Pancreas (tissue), 10 donors: ENCODE measurements around the gene CCL1. TPM values are rescaled to one million over a fixed set of nuclear protein-coding genes. Genes with fewer than 3 reads are reported as not detected.
A peak's percentile ranks its signal among the peaks of the same experiment; 100 is the strongest.

Source experiments
- ATAC-seq, 4 donors: fragments of 200-7000 bp; cut with Tn5 transposase; one replicate each; pipeline versions ENCODE4 v1.8.0 to v1.9.1; 2020; ENCODE audit warnings: mild to moderate bottlenecking in 4 of 4, moderate library complexity in 4 of 4
- DNase-seq, 6 donors: peaks; one replicate each; pipeline ENCODE4 v3.0.0-alpha.2; 2020
- FAIRE-seq: peaks from 2 replicates; lab custom pipeline; 2012; peaks lifted over from hg19 to GRCh38; lab: Jason Lieb, UNC
- H3K27ac ChIP-seq, 4 donors: fragments of 200-600 bp; sonication (generic); 1 replicate in 3 of 4; 2 replicates in 1 of 4; pipeline versions ENCODE4 v1.5.0 to v1.8.0; 2020
- H3K27me3 ChIP-seq, 4 donors: fragments of 200-600 bp; one replicate each; pipeline ENCODE4 v1.8.0; 2021
- H3K36me3 ChIP-seq, 3 donors: fragments of 200-600 bp; sonication (generic) in 1 of 3; one replicate each; pipeline versions ENCODE4 v1.5.0 to v1.8.0; 2020 to 2021
- H3K4me1 ChIP-seq, 3 donors: fragments of 200-600 bp; one replicate each; pipeline ENCODE4 v1.8.0; 2021
- H3K4me3 ChIP-seq, 4 donors: fragments of 200-600 bp; sonication (generic) in 2 of 4; one replicate each; pipeline versions ENCODE4 v1.5.0 to v1.8.0; 2020 to 2021
- H3K9me3 ChIP-seq, 4 donors: fragments of 200-600 bp; one replicate each; pipeline ENCODE4 v1.8.0; 2021
- WGBS, 2 donors: extraction: QIAGEN DNeasy Blood & Tissue Kit; methylation state at CpG; one replicate each; pipeline ENCODE4 v1.1.7; 2013; 5-methylcytosine and 5-hydroxymethylcytosine counted together
- intact Hi-C, 3 donors: fragments of 100-400 bp; cut with DNase I; formaldehyde crosslinking; loops; one replicate each; pipeline versions ENCODE4 v1.11.1 to v1.14.2; 2022
- polyA plus RNA-seq, 2 donors: library from polyadenylated mRNA; stranded (reverse); fragments of 200-250 nt; gene quantifications; one replicate each; pipeline ENCODE4 v1.2.3, GENCODE V29; 2013
- total RNA-seq, 6 donors: library from RNA; stranded (reverse); fragmentation: NEBNext Ultra II Directional in 4 of 6; extraction: Animal tissue kit (Norgen Biotek cat#: 25700) in 4 of 6; gene quantifications; one replicate each; pipeline versions ENCODE4 v1.2.1 to v1.2.4, GENCODE V29; 2021 to 2023
- TF ChIP-seq, protein P1 (sequence below), 4 donors: fragments of 200-600 bp; sonication (generic) in 3 of 4; IDR thresholded peaks; one replicate each; pipeline versions ENCODE4 v1.5.0 to v1.8.0; 2021; ENCODE audit warnings: antibody characterized with exemption in 4 of 4
- donor health status: healthy with polysubstance abuse.
- donor health status: DM: no; HTN: no; CAD: no; lungs with moderate emphysema.
- donor health status: DM: no; HTN: no; CAD: no.
- donor health status: control.
- donor health status: control.
- donor health status: Bipolar disorder and iron deficiency.
- donor health status: DM: yes; HTN: yes; CAD: no.
- donor health status: DM: no; HTN: no; CAD: no.
- donor health status: DM: no; HTN: no; CAD: no.
- donor health status: DM: yes; HTN: yes; CAD: no.

CCL1 gene
- total and polyA plus RNA-seq, 8 donors = not detected

DNA sequence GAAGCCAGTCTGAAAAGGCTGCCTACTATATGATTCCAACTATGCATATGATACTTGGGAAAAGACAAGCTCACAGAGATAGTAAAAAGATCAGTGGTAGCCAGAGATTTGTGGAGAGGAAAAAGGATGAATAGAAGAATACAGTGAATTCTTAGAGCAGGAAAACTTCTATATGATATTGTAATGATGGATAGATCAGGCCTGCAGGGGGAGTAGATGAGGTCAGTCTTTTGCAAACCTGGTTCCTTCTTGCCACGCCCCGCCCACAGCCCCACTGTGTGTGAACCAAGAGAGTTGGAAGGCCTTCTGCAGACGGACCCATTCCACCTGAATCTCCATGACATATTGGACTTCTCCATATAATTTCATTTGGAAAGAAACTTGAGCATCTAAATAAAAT is 44.6 kb downstream of the CCL1 start:
- WGBS, 2 donors = 57 to 68% methylated on average over 3 of the region's 3 CpGs
- H3K27ac ChIP-seq = no peak overlapping the region
- intact Hi-C loops = no loop called here
- no peak overlapping the region for H3K4me3 ChIP-seq
- DNase-seq (no peak), ATAC-seq (peak in 1 of 4 donors; percentile 21), FAIRE-seq (no peak)
- H3K9me3 ChIP-seq = no peaks in the 10 kb centered on the region
- no peaks in the 10 kb centered on the region for H3K36me3 ChIP-seq
- H3K4me1 ChIP-seq = no peaks in the 10 kb centered on the region
- H3K27me3 ChIP-seq = peaks cover 0 to 9% (median 0%) of the 10 kb centered on the region in 4 donors
- TF ChIP-seq, protein P1, sequence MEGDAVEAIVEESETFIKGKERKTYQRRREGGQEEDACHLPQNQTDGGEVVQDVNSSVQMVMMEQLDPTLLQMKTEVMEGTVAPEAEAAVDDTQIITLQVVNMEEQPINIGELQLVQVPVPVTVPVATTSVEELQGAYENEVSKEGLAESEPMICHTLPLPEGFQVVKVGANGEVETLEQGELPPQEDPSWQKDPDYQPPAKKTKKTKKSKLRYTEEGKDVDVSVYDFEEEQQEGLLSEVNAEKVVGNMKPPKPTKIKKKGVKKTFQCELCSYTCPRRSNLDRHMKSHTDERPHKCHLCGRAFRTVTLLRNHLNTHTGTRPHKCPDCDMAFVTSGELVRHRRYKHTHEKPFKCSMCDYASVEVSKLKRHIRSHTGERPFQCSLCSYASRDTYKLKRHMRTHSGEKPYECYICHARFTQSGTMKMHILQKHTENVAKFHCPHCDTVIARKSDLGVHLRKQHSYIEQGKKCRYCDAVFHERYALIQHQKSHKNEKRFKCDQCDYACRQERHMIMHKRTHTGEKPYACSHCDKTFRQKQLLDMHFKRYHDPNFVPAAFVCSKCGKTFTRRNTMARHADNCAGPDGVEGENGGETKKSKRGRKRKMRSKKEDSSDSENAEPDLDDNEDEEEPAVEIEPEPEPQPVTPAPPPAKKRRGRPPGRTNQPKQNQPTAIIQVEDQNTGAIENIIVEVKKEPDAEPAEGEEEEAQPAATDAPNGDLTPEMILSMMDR (IDR thresholded peaks at IDR 0.05) = no peak

DNA sequence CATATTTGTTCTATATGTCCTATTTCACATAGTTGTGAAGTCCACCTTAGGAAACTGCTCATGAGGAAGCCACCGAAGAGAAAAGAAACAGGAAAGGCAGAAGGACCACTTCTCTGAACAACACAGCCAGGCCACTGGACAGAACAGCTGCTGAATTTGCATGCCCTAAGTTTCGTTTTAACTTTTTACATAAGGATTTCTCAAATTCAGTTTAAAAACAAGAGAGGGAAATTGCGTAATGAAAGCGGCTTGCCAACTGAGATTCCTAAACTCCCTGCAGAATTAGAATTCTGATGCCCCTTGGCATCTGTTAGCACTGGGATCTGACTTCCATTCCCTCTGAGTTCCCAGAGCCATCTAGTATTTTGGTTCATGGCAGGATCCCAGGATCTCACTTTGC is 48.8 kb downstream of the CCL1 start:
- FAIRE-seq = no peak
- Histone ChIP-seq H3K27ac (no peak overlapping the region), H3K4me1 (no peaks in the 10 kb centered on the region), H3K4me3 (no peak overlapping the region), H3K36me3 (no peaks in the 10 kb centered on the region), H3K27me3 (peaks cover 0 to 9% (median 0%) of the 10 kb centered on the region in 4 donors), H3K9me3 (no peaks in the 10 kb centered on the region)
- no peak for DNase-seq
- intact Hi-C loops = no loop called here
- WGBS, 2 donors = 48 to 65% methylated on average over 4 of the region's 4 CpGs
- peak in 1 of 4 donors; percentile 53 for ATAC-seq
- TF ChIP-seq, protein P1 (IDR thresholded peaks at IDR 0.05) = no peak

DNA sequence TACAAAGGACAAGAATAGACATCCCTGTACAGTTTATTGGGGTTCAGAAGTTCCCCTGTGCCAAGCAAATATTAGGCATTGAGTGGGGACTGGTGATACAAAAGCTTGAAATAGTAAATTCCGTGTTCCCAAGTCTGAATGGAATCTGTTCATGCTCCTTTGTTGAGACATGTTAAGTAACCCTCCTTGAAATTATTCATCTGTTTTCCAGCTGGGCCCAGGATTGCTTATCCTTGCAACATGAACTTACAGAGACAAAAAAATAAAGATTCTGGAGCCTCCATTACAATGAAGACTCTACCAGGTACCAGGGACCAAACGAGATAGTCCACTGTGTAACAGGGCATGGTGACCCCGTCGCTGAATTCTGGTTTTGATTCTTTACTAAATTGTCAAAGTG is 49.9 kb downstream of the CCL1 start:
- Histone ChIP-seq H3K4me3 (no peak overlapping the region), H3K36me3 (no peaks in the 10 kb centered on the region), H3K9me3 (no peaks in the 10 kb centered on the region), H3K27ac (no peak overlapping the region), H3K4me1 (no peaks in the 10 kb centered on the region), H3K27me3 (peaks cover 0 to 9% (median 0%) of the 10 kb centered on the region in 4 donors)
- ATAC-seq = peak in 1 of 4 donors; percentile 18
- 61 to 78% methylated on average over 4 of the region's 4 CpGs for WGBS, 2 donors
- DNase-seq = no peak
- intact Hi-C loops = no loop called here
- TF ChIP-seq, protein P1 (IDR thresholded peaks at IDR 0.05) = no peak
- no peak for FAIRE-seq

DNA sequence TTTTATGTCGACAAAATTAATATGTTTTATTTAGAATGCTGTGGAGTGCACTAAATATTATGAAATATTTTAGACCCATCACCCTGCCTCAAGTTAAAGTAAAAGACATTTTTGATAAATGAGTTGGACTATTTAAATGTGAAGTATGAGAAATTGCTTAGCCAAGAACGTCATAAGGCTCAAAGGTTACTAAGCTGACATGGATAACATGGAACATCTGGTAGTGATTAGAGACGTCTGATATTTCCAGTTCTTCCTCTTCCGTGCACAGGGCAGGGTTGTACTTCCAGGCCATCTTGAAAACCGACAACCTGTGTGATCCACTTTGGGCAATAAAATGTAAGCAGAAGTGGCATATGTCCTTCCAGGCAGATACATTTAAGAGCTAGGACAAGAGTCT is 51.0 kb downstream of the CCL1 start:
- Histone ChIP-seq H3K27ac (no peak overlapping the region), H3K36me3 (no peaks in the 10 kb centered on the region), H3K4me3 (no peak overlapping the region), H3K27me3 (peaks cover 0 to 9% (median 0%) of the 10 kb centered on the region in 4 donors), H3K9me3 (no peaks in the 10 kb centered on the region), H3K4me1 (no peaks in the 10 kb centered on the region)
- no peak for ATAC-seq
- 25 to 27% methylated on average over 5 of the region's 5 CpGs for WGBS, 2 donors
- intact Hi-C loops = no loop called here
- no peak for FAIRE-seq
- TF ChIP-seq, protein P1 (IDR thresholded peaks at IDR 0.05) = no peak
- no peak for DNase-seq

GRCh38 chr17:34311291-34311690 is 51.7 kb downstream of the CCL1 start:
- intact Hi-C loops = no loop called here
- WGBS, 2 donors = 64 to 68% methylated on average over 7 of the region's 7 CpGs
- FAIRE-seq = no peak

More at GRCh38 chr17:34311291-34311690, 51.7 kb downstream of the CCL1 start:
- no peak for ATAC-seq
- Histone ChIP-seq H3K27ac (no peak overlapping the region), H3K4me1 (no peaks in the 10 kb centered on the region), H3K9me3 (no peaks in the 10 kb centered on the region), H3K36me3 (no peaks in the 10 kb centered on the region), H3K4me3 (no peak overlapping the region), H3K27me3 (peaks cover 0 to 7% (median 0%) of the 10 kb centered on the region in 4 donors)
- DNase-seq = no peak
- TF ChIP-seq, protein P1 (IDR thresholded peaks at IDR 0.05) = no peak

Other genes with a start within 250 kb of the CCL1 start
- gene CCL2, start 107.9 kb downstream of the CCL1 start, total RNA-seq = 100 to 1,000 TPM in 2 of 6 donors, 10 to 100 TPM in 2, 1 to 10 TPM in 2; 5.6 to 145 (median 42.4) TPM
- 100 to 1,000 TPM in 1 of 2 donors, 10 to 100 TPM in 1; 97.1 to 293 TPM for gene CCL2, start 107.9 kb downstream of the CCL1 start, polyA plus RNA-seq
- gene CCL7, start 93.0 kb downstream of the CCL1 start, total RNA-seq = not detected
- not detected for gene CCL7, start 93.0 kb downstream of the CCL1 start, polyA plus RNA-seq
- 1 to 10 TPM in 1 of 6 donors, under 1 TPM in 2, not detected in 3; 0.43 to 1.7 (median 1.00) TPM for gene CCL11, start 77.5 kb downstream of the CCL1 start, total RNA-seq
- 1 to 10 TPM; 1.1 to 4.0 TPM for gene CCL11, start 77.5 kb downstream of the CCL1 start, polyA plus RNA-seq
- under 1 TPM in 2 of 6 donors, not detected in 4; 0.22 to 0.46 TPM for gene CCL8, start 43.8 kb downstream of the CCL1 start, total RNA-seq
- gene CCL8, start 43.8 kb downstream of the CCL1 start, polyA plus RNA-seq = under 1 TPM in 1 of 2 donors, not detected in 1; 0.12 TPM
- gene CCL13, start 6.8 kb downstream of the CCL1 start, total RNA-seq = 1 to 10 TPM in 2 of 6 donors, under 1 TPM in 1, not detected in 3; 0.70 to 1.2 (median 1.0) TPM
- gene CCL13, start 6.8 kb downstream of the CCL1 start, polyA plus RNA-seq = under 1 TPM; 0.31 to 0.84 TPM
- gene TMEM132E, start 216.3 kb upstream of the CCL1 start, total RNA-seq = under 1 TPM in 4 of 6 donors, not detected in 2; 0.04 to 0.15 (median 0.09) TPM
- gene TMEM132E, start 216.3 kb upstream of the CCL1 start, polyA plus RNA-seq = 1 to 10 TPM in 1 of 2 donors, under 1 TPM in 1; 0.08 to 1.1 TPM